H9 (cell line): ENCODE results near the gene ACOT7. TPM values are rescaled to one million over a fixed set of nuclear protein-coding genes. Genes with fewer than 3 reads are reported as not detected.
A peak's percentile ranks its signal among the peaks of the same experiment; 100 is the strongest.

Experiments
- DNase-seq: peaks from one replicate; pipeline ENCODE4 v3.0.0-alpha.2; 2017
- H2AFZ ChIP-seq: one replicate; pipeline ENCODE4 v1.6.1; 2013; ENCODE audit warnings: mild to moderate bottlenecking, low read length, control low read depth, moderate library complexity
- H2AK5ac ChIP-seq: 2 replicates; pipeline ENCODE4 v1.6.1; 2013; ENCODE audit warnings: low read length, control low read depth, mixed read lengths; ENCODE audit not compliant: insufficient read length
- H2BK120ac ChIP-seq: one replicate; pipeline ENCODE4 v1.6.1; 2013; ENCODE audit warnings: low read depth, mild to moderate bottlenecking, low read length, control low read depth, inconsistent platforms; ENCODE audit not compliant: poor library complexity, severe bottlenecking
- H2BK12ac ChIP-seq: 2 replicates; pipeline ENCODE4 v1.6.1; 2013; ENCODE audit warnings: low read length, control low read depth, mixed read lengths, low read depth; ENCODE audit not compliant: insufficient read length
- H2BK15ac ChIP-seq: 2 replicates; pipeline ENCODE4 v1.6.1; 2013; ENCODE audit warnings: low read depth, low read length, control low read depth
- H2BK20ac ChIP-seq: one replicate; pipeline ENCODE4 v1.6.1; 2013; ENCODE audit warnings: low read depth, mild to moderate bottlenecking, low read length, control low read depth, inconsistent platforms; ENCODE audit not compliant: poor library complexity, severe bottlenecking
- H2BK5ac ChIP-seq: 2 replicates; pipeline ENCODE4 v1.6.1; 2013; ENCODE audit warnings: low read length, control low read depth, mixed read lengths; ENCODE audit not compliant: insufficient read length
- H3K14ac ChIP-seq: 2 replicates; pipeline ENCODE4 v1.6.1; 2013; ENCODE audit warnings: low read length, control low read depth; ENCODE audit not compliant: insufficient read depth
- H3K18ac ChIP-seq: 2 replicates; pipeline ENCODE4 v1.6.1; 2013; ENCODE audit warnings: low read depth, mild to moderate bottlenecking, mixed read lengths, low read length, control low read depth; ENCODE audit not compliant: insufficient read length
- H3K23ac ChIP-seq: 2 replicates; pipeline ENCODE4 v1.6.1; 2013; ENCODE audit warnings: low read length, control low read depth, mixed read lengths, low read depth; ENCODE audit not compliant: insufficient read length
- H3K23me2 ChIP-seq: 2 replicates; pipeline ENCODE4 v1.6.1; 2013; ENCODE audit warnings: low read depth, mild to moderate bottlenecking, mixed read lengths, low read length, control low read depth; ENCODE audit not compliant: insufficient read length, poor library complexity, severe bottlenecking
- H3K27ac ChIP-seq: 2 replicates; pipeline ENCODE4 v1.5.1; 2013; ENCODE audit warnings: low read length, control low read depth, mixed read lengths, low read depth; ENCODE audit not compliant: insufficient read length
- H3K27me3 ChIP-seq: 2 replicates; pipeline ENCODE4 v1.6.1; 2013; ENCODE audit warnings: low read length, control low read depth, inconsistent platforms; ENCODE audit not compliant: insufficient read depth
- H3K4ac ChIP-seq: 2 replicates; pipeline ENCODE4 v1.6.1; 2013; ENCODE audit warnings: low read depth, mild to moderate bottlenecking, control low read depth, inconsistent platforms, low read length, moderate library complexity
- H3K4me1 ChIP-seq: 2 replicates; pipeline ENCODE4 v1.6.1; 2013; ENCODE audit warnings: low read length, control low read depth, inconsistent platforms; ENCODE audit not compliant: insufficient read depth
- H3K4me2 ChIP-seq: 2 replicates; pipeline ENCODE4 v1.6.1; 2013; ENCODE audit warnings: low read length, control low read depth, mixed read lengths; ENCODE audit not compliant: insufficient read length, insufficient read depth
- H3K56ac ChIP-seq: 2 replicates; pipeline ENCODE4 v1.6.1; 2013; ENCODE audit warnings: low read depth, mild to moderate bottlenecking, mixed read lengths, low read length, control low read depth; ENCODE audit not compliant: insufficient read length
- H3K79me1 ChIP-seq: 2 replicates; pipeline ENCODE4 v1.6.1; 2013; ENCODE audit warnings: low read depth, mild to moderate bottlenecking, moderate library complexity, low read length, control low read depth, inconsistent platforms; ENCODE audit not compliant: insufficient read depth, poor library complexity, severe bottlenecking
- H3K79me2 ChIP-seq: 2 replicates; pipeline ENCODE4 v1.6.1; 2013; ENCODE audit warnings: low read length, control low read depth, inconsistent platforms; ENCODE audit not compliant: insufficient read depth
- H3K9ac ChIP-seq: 2 replicates; pipeline ENCODE4 v1.6.1; 2013; ENCODE audit warnings: low read length, control low read depth, mixed read lengths; ENCODE audit not compliant: insufficient read length; ENCODE audit errors: extremely low read depth
- H3K9me3 ChIP-seq: one replicate; pipeline ENCODE4 v1.6.1; 2013; ENCODE audit warnings: low read depth, low read length, inconsistent platforms; ENCODE audit not compliant: control insufficient read depth
- H3T11ph ChIP-seq: one replicate; pipeline ENCODE4 v1.6.1; 2013; ENCODE audit warnings: mild to moderate bottlenecking, low read length, control low read depth, inconsistent platforms
- H4K20me1 ChIP-seq: one replicate; pipeline ENCODE4 v1.6.1; 2013; ENCODE audit not compliant: control insufficient read depth, insufficient read length, insufficient read depth
- H4K5ac ChIP-seq: 2 replicates; pipeline ENCODE4 v1.6.1; 2013; ENCODE audit warnings: low read depth, mild to moderate bottlenecking, mixed read lengths, low read length, control low read depth; ENCODE audit not compliant: insufficient read length
- H4K8ac ChIP-seq: replicated peaks from 2 replicates; pipeline ENCODE4 v1.6.1; 2013; ENCODE audit warnings: low read length, control low read depth, mixed read lengths, low read depth; ENCODE audit not compliant: insufficient read length
- H4K91ac ChIP-seq: 2 replicates; pipeline ENCODE4 v1.6.1; 2013; ENCODE audit warnings: low read depth, mild to moderate bottlenecking, moderate library complexity, mixed read lengths, low read length, control low read depth; ENCODE audit not compliant: insufficient read length
- H3K27ac Mint-ChIP-seq, 3 experiments: 2 replicates in 2 of 3; 3 replicates in 1 of 3; pipeline ENCODE4 v1.8.0; 2020 to 2021; ENCODE audit warnings: mixed read lengths in 3 of 3, mild to moderate bottlenecking in 1 of 3, moderate library complexity in 1 of 3
- H3K27me3 Mint-ChIP-seq: 2 replicates; pipeline ENCODE4 v1.8.0; 2021; ENCODE audit warnings: low read depth, mild to moderate bottlenecking, moderate library complexity, mixed read lengths
- H3K36me3 Mint-ChIP-seq, 3 experiments: 2 replicates in 2 of 3; 3 replicates in 1 of 3; pipeline ENCODE4 v1.8.0; 2020 to 2021; ENCODE audit warnings: low read depth in 3 of 3, mixed read lengths in 3 of 3; ENCODE audit not compliant: insufficient read depth in 1 of 3
- H3K4me1 Mint-ChIP-seq, 2 experiments: 2 replicates each; pipeline ENCODE4 v1.8.0; 2020; ENCODE audit warnings: mixed read lengths in 2 of 2
- H3K4me3 Mint-ChIP-seq, 2 experiments: 2 replicates in 1 of 2; 3 replicates in 1 of 2; pipeline ENCODE4 v1.8.0; 2020 to 2021; ENCODE audit warnings: mild to moderate bottlenecking in 2 of 2, mixed read lengths in 2 of 2, moderate library complexity in 1 of 2
- H3K9me3 Mint-ChIP-seq, 2 experiments: 2 replicates in 1 of 2; 3 replicates in 1 of 2; pipeline ENCODE4 v1.8.0; 2020; ENCODE audit warnings: mild to moderate bottlenecking in 2 of 2, mixed read lengths in 2 of 2, moderate library complexity in 1 of 2
- CTCF ChIP-seq: fragments of 200-600 bp; sonication (generic); conservative IDR thresholded peaks from 3 replicates; pipeline ENCODE4 v1.8.0; 2021; ENCODE audit warnings: antibody characterized with exemption, mild to moderate bottlenecking
- WGBS: extraction: QIAGEN DNeasy Blood & Tissue Kit; methylation state at CpG from one replicate; pipeline ENCODE4 v1.1.7; 2013; ENCODE audit warnings: missing lambda C conversion rate, low lambda C conversion rate, mixed read lengths; ENCODE audit not compliant: insufficient read length; ENCODE audit errors: extremely low coverage; 5-methylcytosine and 5-hydroxymethylcytosine counted together
- total RNA-seq: library from RNA; stranded (reverse); gene quantifications from 2 replicates; pipeline ENCODE4 v1.2.1, GENCODE V29; 2021

Gene ACOT7
- total RNA-seq, 1 experiment from 2014 or later: 87.4 TPM

- Histone ChIP-seq H3K79me2 (no peaks in the 10 kb centered on the region), H3K27ac (no peak overlapping the region), H2BK120ac (no peak overlapping the region), H3K9ac (no peak overlapping the region), H3K18ac (no peak overlapping the region), H3K27me3 (no peaks in the 10 kb centered on the region), H2BK12ac (no peak overlapping the region), H3K23me2 (no peaks in the 10 kb centered on the region), H4K8ac (no peak overlapping the region), H3T11ph (no peak overlapping the region), H3K4me1 (no peaks in the 10 kb centered on the region), H4K91ac (no peak overlapping the region), H2AK5ac (no peak overlapping the region), H3K56ac (no peak overlapping the region), H3K4ac (no peak overlapping the region), H3K9me3 (no peaks in the 10 kb centered on the region), H3K23ac (no peak overlapping the region), H3K79me1 (no peaks in the 10 kb centered on the region), H3K4me2 (no peak overlapping the region), H3K14ac (no peak overlapping the region), H4K5ac (no peak overlapping the region), H2AFZ (no peak overlapping the region), H4K20me1 (no peaks in the 10 kb centered on the region), H2BK20ac (no peak overlapping the region), H2BK15ac (no peak overlapping the region), H2BK5ac (no peak overlapping the region)
- Mint-ChIP-seq H3K4me1 (no peaks in the 10 kb centered on the region), H3K27me3 (no peaks in the 10 kb centered on the region; the same call in 1 of the 2 replicates), H3K4me3 (no peak overlapping the region), H3K27ac (peak overlapping the region in 2 of 3 experiments; percentile 42 to 73; a peak in 3 of 7 replicates), H3K9me3 (no peaks in the 10 kb centered on the region), H3K36me3 (peaks cover 15 to 24% (median 21%) of the 10 kb centered on the region in 3 experiments; a peak in 6 of 7 replicates)
- no peak for DNase-seq
- TF ChIP-seq CTCF: no peak
- no CpG with 5 or more reads among the region's 23 CpGs for WGBS
Observed at GRCh38 chr1:6294890-6295556, 98.5 kb downstream of the ACOT7 start.
